SK-N-SH (cell line): ENCODE data around the gene LHFPL6. TPM values are rescaled to one million over a fixed set of nuclear protein-coding genes. Genes with fewer than 3 reads are reported as not detected.

Experiments used
- CTCF ChIA-PET: fragments of 300-600, 350-600 bp; formaldehyde crosslinking; extraction: SDS; loops from one replicate; lab custom pipeline; 2021; lab: Yijun Ruan, JAX
- POLR2A ChIA-PET: fragments of 350-600 bp; sonication (Branson Sonifier 250); formaldehyde crosslinking; extraction: SDS; loops from one replicate; lab custom pipeline; 2020; ENCODE audit warnings: antibody characterized with exemption, inconsistent platforms; lab: Yijun Ruan, JAX
- DNase-seq: peaks from one replicate; pipeline ENCODE4 v3.0.0; 2012
- H2AFZ ChIP-seq: fragments of 200-600 bp; sonication (generic); 2 replicates; pipeline ENCODE4 v1.8.1; 2016; ENCODE audit warnings: antibody characterized with exemption, mild to moderate bottlenecking, low read depth
- H3F3A ChIP-seq: fragments of 200-600 bp; sonication (generic); replicated peaks from 2 replicates; pipeline ENCODE3; 2016; ENCODE audit warnings: antibody characterized with exemption, mild to moderate bottlenecking; ENCODE audit not compliant: insufficient read depth
- H3K27ac ChIP-seq, 2 experiments: fragments of 200-500 bp in 1 of 2; fragments of 200-600 bp in 1 of 2; sonication (Bioruptor generic) in 1 of 2; sonication (generic), shearing (Covaris generic) in 1 of 2; 2 replicates each; pipeline versions ENCODE4 v1.5.1 to v1.6.1; 2014 to 2016; ENCODE audit warnings: low read depth in 2 of 2, inconsistent platforms in 1 of 2, low read length in 1 of 2, mild to moderate bottlenecking in 1 of 2, mixed read lengths in 1 of 2
- H3K27me3 ChIP-seq: fragments of 200-600 bp; sonication (generic), shearing (Covaris generic); 2 replicates; pipeline ENCODE4 v1.6.1; 2016; ENCODE audit warnings: mixed run types; ENCODE audit not compliant: insufficient read depth
- H3K36me3 ChIP-seq, 2 experiments: fragments of 200-500 bp in 1 of 2; fragments of 200-600 bp in 1 of 2; sonication (Bioruptor generic) in 1 of 2; sonication (generic) in 1 of 2; replicated peaks in 1 of 2; 2 replicates each; pipeline versions ENCODE3 to v1.5.1; 2014 to 2016; ENCODE audit warnings: low read length in 1 of 2, mild to moderate bottlenecking in 1 of 2; ENCODE audit not compliant: insufficient read depth in 2 of 2, control insufficient read depth in 1 of 2
- H3K4me1 ChIP-seq, 2 experiments: fragments of 200-500 bp in 1 of 2; fragments of 200-600 bp in 1 of 2; sonication (Bioruptor generic) in 1 of 2; sonication (generic), shearing (Covaris generic) in 1 of 2; 2 replicates each; pipeline versions ENCODE4 v1.5.1 to v1.6.1; 2014 to 2016; ENCODE audit warnings: low read depth in 1 of 2, low read length in 1 of 2, mixed run types in 1 of 2; ENCODE audit not compliant: insufficient read depth in 2 of 2, control insufficient read depth in 1 of 2
- H3K4me2 ChIP-seq: fragments of 200-600 bp; sonication (generic), shearing (Covaris generic); 2 replicates; pipeline ENCODE4 v1.6.1; 2017; ENCODE audit warnings: mixed run types
- H3K4me3 ChIP-seq, 2 experiments: fragments of 200-500 bp in 1 of 2; fragments of 200-600 bp in 1 of 2; sonication (Bioruptor generic) in 1 of 2; sonication (generic), shearing (Covaris generic) in 1 of 2; 2 replicates each; pipeline versions ENCODE4 v1.5.1 to v1.8.1; 2014 to 2016; ENCODE audit warnings: low read depth in 2 of 2, inconsistent platforms in 1 of 2, low read length in 1 of 2, mild to moderate bottlenecking in 1 of 2, mixed read lengths in 1 of 2, moderate library complexity in 1 of 2
- H3K79me2 ChIP-seq: fragments of 200-600 bp; sonication (generic); 2 replicates; pipeline ENCODE4 v1.8.1; 2017; ENCODE audit warnings: mild to moderate bottlenecking; ENCODE audit not compliant: insufficient read depth
- H3K9ac ChIP-seq: fragments of 200-600 bp; sonication (generic); 2 replicates; pipeline ENCODE4 v1.6.1; 2017; ENCODE audit warnings: mixed run types
- H3K9me2 ChIP-seq: fragments of 200-600 bp; sonication (generic); 2 replicates; pipeline ENCODE4 v1.6.1; 2017; ENCODE audit warnings: mixed run types
- H3K9me3 ChIP-seq: fragments of 200-600 bp; sonication (generic); 2 replicates; pipeline ENCODE4 v1.6.1; 2017; ENCODE audit warnings: mixed run types, mild to moderate bottlenecking, moderate library complexity
- H4K20me1 ChIP-seq: fragments of 200-600 bp; sonication (generic); 2 replicates; pipeline ENCODE4 v1.6.1; 2017; ENCODE audit warnings: mild to moderate bottlenecking, mixed run types; ENCODE audit not compliant: insufficient read depth
- ELF1 ChIP-seq: IDR thresholded peaks from 2 replicates; pipeline ENCODE4 v1.4.0; 2012
- EZH2phosphoT487 ChIP-seq: fragments of 200-600 bp; sonication (generic); IDR thresholded peaks from 2 replicates; pipeline ENCODE4 v1.6.1; 2017; ENCODE audit warnings: low read depth, mixed run types, mild to moderate bottlenecking, antibody characterized with exemption, moderate library complexity, borderline replicate concordance
- FOXJ3 ChIP-seq: sonication (generic); formaldehyde crosslinking; IDR thresholded peaks from 2 replicates; pipeline ENCODE4 v1.5.1; 2020; ENCODE audit warnings: mild to moderate bottlenecking, missing genetic modification reagents
- FOXM1 ChIP-seq: IDR thresholded peaks from 2 replicates; pipeline ENCODE4 v1.4.0; 2012; ENCODE audit warnings: low read depth, mild to moderate bottlenecking
- MAX ChIP-seq: IDR thresholded peaks from 2 replicates; pipeline ENCODE4 v1.4.0; 2012; ENCODE audit warnings: low read depth
- MXI1 ChIP-seq: IDR thresholded peaks from 2 replicates; pipeline ENCODE4 v1.6.1; 2012; ENCODE audit warnings: mild to moderate bottlenecking, low read depth, low read length, improper control_type of control experiment
- PBX3 ChIP-seq: IDR thresholded peaks from 2 replicates; pipeline ENCODE4; 2012
- RAD21 ChIP-seq: IDR thresholded peaks from 2 replicates; pipeline ENCODE4 v1.6.1; 2012; ENCODE audit warnings: mild to moderate bottlenecking, low read length
- REST ChIP-seq: IDR thresholded peaks from 2 replicates; pipeline ENCODE4 v1.6.1; 2012; ENCODE audit warnings: mild to moderate bottlenecking, low read depth, low read length, moderate library complexity
- RXRA ChIP-seq: IDR thresholded peaks from 2 replicates; pipeline ENCODE4 v1.4.0; 2012; ENCODE audit warnings: low read depth, mild to moderate bottlenecking, borderline replicate concordance
- TAF1 ChIP-seq: IDR thresholded peaks from 2 replicates; pipeline ENCODE4 v1.6.1; 2012; ENCODE audit warnings: low read depth, mild to moderate bottlenecking, low read length, moderate library complexity, borderline replicate concordance
- YY1 ChIP-seq: IDR thresholded peaks from 2 replicates; pipeline ENCODE4 v1.4.0; 2012; ENCODE audit warnings: low read depth, mild to moderate bottlenecking
- ZBTB33 ChIP-seq: IDR thresholded peaks from 2 replicates; pipeline ENCODE4 v1.4.0; 2012; ENCODE audit warnings: low read depth, borderline replicate concordance
- WGBS: methylation state at CpG from one replicate; pipeline ENCODE4 v1.1.6; 2017; ENCODE audit warnings: low lambda C conversion rate; 5-methylcytosine and 5-hydroxymethylcytosine counted together
- polyA plus RNA-seq, 3 experiments: library from polyadenylated mRNA; depleted of rRNA; stranded (reverse); fragments of >200 nt; gene quantifications; 2 replicates each; pipeline ENCODE4 v1.2.3, GENCODE V29; 2012

LHFPL6 gene
- polyA plus RNA-seq, 1 of the 3 experiments (the other 2 are of a cell fraction), result 22.2 TPM

- H3K4me2 ChIP-seq, result no peak overlapping the region
- no peaks in the 10 kb centered on the region for H3K27me3 ChIP-seq
- POLR2A ChIA-PET, result no interaction called here
- H3K9me3 ChIP-seq, result no peaks in the 10 kb centered on the region
- TF ChIP-seq ZBTB33, result no peak
- no peak for TF ChIP-seq EZH2phosphoT487
- TF ChIP-seq MXI1, result no peak
- no peak for TF ChIP-seq RAD21
- no peak for TF ChIP-seq YY1
- TF ChIP-seq FOXM1, result no peak
- TF ChIP-seq FOXJ3, result no peak
- TF ChIP-seq REST, result no peak
- TF ChIP-seq ELF1, result no peak
- no peak for TF ChIP-seq PBX3
- no peak overlapping the region for H3K4me3 ChIP-seq
- DNase-seq, result no peak
- no peaks in the 10 kb centered on the region for H3K79me2 ChIP-seq
- no peaks in the 10 kb centered on the region for H3F3A ChIP-seq
- 86% methylated on average over 3 of the region's 3 CpGs for WGBS
- H3K36me3 ChIP-seq, result no peaks in the 10 kb centered on the region
- H3K9me2 ChIP-seq, result no peaks in the 10 kb centered on the region
- no peak overlapping the region for H2AFZ ChIP-seq
- CTCF ChIA-PET, result no interaction called here
- no peaks in the 10 kb centered on the region for H3K4me1 ChIP-seq
- no peaks in the 10 kb centered on the region for H4K20me1 ChIP-seq
- no peak overlapping the region for H3K9ac ChIP-seq
- H3K27ac ChIP-seq, result no peak overlapping the region
These were observed 48.6 kb downstream of the LHFPL6 start for GRCh38 chr13:39554371-39554770.

- ChIA-PET CTCF (no interaction called here), POLR2A (no interaction called here)
- no peaks in the 10 kb centered on the region for H3K36me3 ChIP-seq
- H3K27ac ChIP-seq, result no peak overlapping the region
- TF ChIP-seq RXRA (no peak), MAX (no peak), TAF1 (no peak), EZH2phosphoT487 (no peak)
- H3K4me3 ChIP-seq, result no peak overlapping the region
- H3F3A ChIP-seq, result no peaks in the 10 kb centered on the region
- H3K9me2 ChIP-seq, result no peaks in the 10 kb centered on the region
- no peak overlapping the region for H3K9ac ChIP-seq
- no peak overlapping the region for H2AFZ ChIP-seq
- H3K27me3 ChIP-seq, result no peaks in the 10 kb centered on the region
- H3K4me1 ChIP-seq, result no peaks in the 10 kb centered on the region
- no peaks in the 10 kb centered on the region for H4K20me1 ChIP-seq
- no peaks in the 10 kb centered on the region for H3K79me2 ChIP-seq
- no peak overlapping the region for H3K4me2 ChIP-seq
- no peak for DNase-seq
- no peaks in the 10 kb centered on the region for H3K9me3 ChIP-seq
- 89% methylated on average over 2 of the region's 2 CpGs for WGBS
These were observed 50.7 kb downstream of the LHFPL6 start for GRCh38 chr13:39552246-39552645.
